BJ (cell line): ENCODE data around the gene ROBO3. TPM values are rescaled to one million over a fixed set of nuclear protein-coding genes. Genes with fewer than 3 reads are reported as not detected.

ENCODE experiments used
- CTCF ChIA-PET: fragments of 350-600 bp; formaldehyde crosslinking; extraction: SDS; loops from one replicate; lab custom pipeline; 2021; ENCODE audit warnings: antibody characterized with exemption, inconsistent platforms; lab: Yijun Ruan, JAX
- POLR2A ChIA-PET: fragments of 300-600 bp; sonication (Branson Sonifier 250); formaldehyde crosslinking; extraction: SDS; loops from one replicate; lab custom pipeline; 2021; ENCODE audit warnings: antibody characterized with exemption; lab: Charles Lee
- DNase-seq: peaks from one replicate; pipeline ENCODE4 v3.0.0-alpha.2; 2011; ENCODE audit warnings: low read depth
- H3K27me3 ChIP-seq: 2 replicates; pipeline ENCODE4 v1.6.0; 2011; ENCODE audit warnings: low read length; ENCODE audit not compliant: control insufficient read depth, insufficient read depth
- H3K36me3 ChIP-seq: 2 replicates; pipeline ENCODE4 v1.5.1; 2011; ENCODE audit warnings: low read length; ENCODE audit not compliant: control insufficient read depth, insufficient read depth
- H3K4me3 ChIP-seq: 2 replicates; pipeline ENCODE4 v1.5.1; 2011; ENCODE audit warnings: low read depth, mild to moderate bottlenecking, control low read depth, low read length
- polyA plus RNA-seq: library from polyadenylated mRNA; depleted of rRNA; stranded (reverse); fragments of >200 nt; gene quantifications from 2 replicates; pipeline ENCODE4 v1.2.3, GENCODE V29; 2011
- TF ChIP-seq, protein P1 (sequence below): IDR thresholded peaks from 2 replicates; pipeline ENCODE4 v1.5.1; 2011; ENCODE audit warnings: low read depth, mild to moderate bottlenecking, control low read depth, inconsistent platforms, low read length, moderate library complexity; ENCODE audit not compliant: insufficient read depth

Gene ROBO3
- polyA plus RNA-seq, 1 experiment, result 27.8 TPM

- no peak for DNase-seq
- H3K4me3 ChIP-seq, result no peak overlapping the region
- H3K27me3 ChIP-seq, result peaks cover 67% of the 10 kb centered on the region
- TF ChIP-seq, protein P1, sequence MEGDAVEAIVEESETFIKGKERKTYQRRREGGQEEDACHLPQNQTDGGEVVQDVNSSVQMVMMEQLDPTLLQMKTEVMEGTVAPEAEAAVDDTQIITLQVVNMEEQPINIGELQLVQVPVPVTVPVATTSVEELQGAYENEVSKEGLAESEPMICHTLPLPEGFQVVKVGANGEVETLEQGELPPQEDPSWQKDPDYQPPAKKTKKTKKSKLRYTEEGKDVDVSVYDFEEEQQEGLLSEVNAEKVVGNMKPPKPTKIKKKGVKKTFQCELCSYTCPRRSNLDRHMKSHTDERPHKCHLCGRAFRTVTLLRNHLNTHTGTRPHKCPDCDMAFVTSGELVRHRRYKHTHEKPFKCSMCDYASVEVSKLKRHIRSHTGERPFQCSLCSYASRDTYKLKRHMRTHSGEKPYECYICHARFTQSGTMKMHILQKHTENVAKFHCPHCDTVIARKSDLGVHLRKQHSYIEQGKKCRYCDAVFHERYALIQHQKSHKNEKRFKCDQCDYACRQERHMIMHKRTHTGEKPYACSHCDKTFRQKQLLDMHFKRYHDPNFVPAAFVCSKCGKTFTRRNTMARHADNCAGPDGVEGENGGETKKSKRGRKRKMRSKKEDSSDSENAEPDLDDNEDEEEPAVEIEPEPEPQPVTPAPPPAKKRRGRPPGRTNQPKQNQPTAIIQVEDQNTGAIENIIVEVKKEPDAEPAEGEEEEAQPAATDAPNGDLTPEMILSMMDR, result no peak
- CTCF ChIA-PET, result interaction anchor here (0.8 to 1.4 kb wide), 3 partner anchors 9 to 201 kb away, joined by 3 to 4 read pairs (median 3); no protein-coding TSS in a partner anchor
- H3K36me3 ChIP-seq, result no peaks in the 10 kb centered on the region
- POLR2A ChIA-PET, result no interaction called here
Measured at GRCh38 chr11:124869856-124870387, 4.7 kb downstream of the ROBO3 start.

GRCh38 chr11:124870430-124870829, 5.2 kb downstream of the ROBO3 start:
- H3K27me3 ChIP-seq, result peaks cover 62% of the 10 kb centered on the region
- no peak overlapping the region for H3K4me3 ChIP-seq
- POLR2A ChIA-PET, result no interaction called here
- TF ChIP-seq, protein P1, result no peak
- CTCF ChIA-PET, result interaction anchor here (1.4 to 1.5 kb wide), 3 partner anchors 18 to 202 kb away, joined by 3 to 4 read pairs (median 3); no protein-coding TSS in a partner anchor
- no peaks in the 10 kb centered on the region for H3K36me3 ChIP-seq
- no peak for DNase-seq

GRCh38 chr11:124872280-124872679, 7.0 kb downstream of the ROBO3 start:
- Histone ChIP-seq H3K4me3 (no peak overlapping the region), H3K36me3 (no peaks in the 10 kb centered on the region), H3K27me3 (peaks cover 45% of the 10 kb centered on the region)
- ChIA-PET POLR2A (no interaction called here), CTCF (interaction anchor here (1.6 kb wide), 1 partner anchor 10 kb away, joined by 6 read pairs; no protein-coding TSS in a partner anchor)
- TF ChIP-seq, protein P1, result no peak
- DNase-seq, result no peak

DNA sequence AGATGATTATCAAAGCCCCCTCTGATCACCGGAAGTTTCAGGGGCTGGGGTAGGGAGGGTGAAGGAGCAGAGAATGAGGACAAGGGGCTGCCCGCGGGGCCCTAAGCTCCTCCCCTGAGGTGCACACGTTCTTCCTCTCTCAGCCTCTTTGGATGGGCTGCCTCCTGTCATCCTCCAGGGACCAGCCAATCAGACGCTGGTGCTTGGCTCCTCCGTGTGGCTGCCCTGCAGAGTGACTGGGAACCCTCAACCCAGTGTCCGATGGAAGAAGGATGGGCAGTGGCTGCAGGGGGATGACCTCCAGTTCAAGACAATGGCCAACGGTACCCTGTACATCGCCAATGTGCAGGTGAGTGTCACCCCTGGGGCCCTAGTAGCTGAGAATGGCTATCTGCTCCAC, 7.5 kb downstream of the ROBO3 start:
- Histone ChIP-seq H3K4me3 (no peak overlapping the region), H3K27me3 (peaks cover 41% of the 10 kb centered on the region), H3K36me3 (no peaks in the 10 kb centered on the region)
- ChIA-PET POLR2A (no interaction called here), CTCF (interaction anchor here (1.6 kb wide), 1 partner anchor 10 kb away, joined by 6 read pairs; no protein-coding TSS in a partner anchor)
- DNase-seq, result no peak
- TF ChIP-seq, protein P1, result no peak

DNA sequence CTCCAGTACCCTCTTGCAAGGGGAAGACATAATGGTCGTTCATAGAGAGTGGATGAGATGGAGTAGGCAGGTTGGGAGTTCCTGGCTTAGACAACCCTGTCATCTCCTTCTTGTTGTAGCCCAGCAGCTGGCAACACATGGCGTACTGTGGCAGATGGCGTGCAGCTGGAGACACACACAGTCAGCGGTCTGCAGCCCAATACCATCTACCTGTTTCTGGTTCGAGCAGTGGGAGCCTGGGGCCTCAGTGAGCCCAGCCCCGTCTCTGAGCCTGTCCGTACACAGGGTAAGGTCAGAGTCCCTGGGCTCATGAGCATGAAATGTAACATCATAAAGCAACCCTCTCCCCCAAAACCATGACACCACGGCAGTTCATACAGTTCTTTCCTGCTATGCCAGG, 8.7 kb downstream of the ROBO3 start:
- CTCF ChIA-PET, result interaction anchor here (0.6 to 3.0 kb wide), 2 partner anchors 8 to 36 kb away, joined by 4 to 26 read pairs; partner anchors contain the start of gene ROBO3
- no peak for DNase-seq
- Histone ChIP-seq H3K4me3 (no peak overlapping the region), H3K36me3 (no peaks in the 10 kb centered on the region), H3K27me3 (peaks cover 29% of the 10 kb centered on the region)
- POLR2A ChIA-PET, result no interaction called here
- TF ChIP-seq, protein P1, result no peak
